Measurements from ENCODE around the gene WNT2.

The WNT2 gene

GRCh38 chr7:117283371-117283770, 39.5 kb downstream of the WNT2 start:
- TF ChIP-seq TOX (CRISPR knock-in tag; IDR thresholded peaks at IDR 0.05; ENCODE audit: borderline replicate concordance) = no peak
- peak; percentile 61 for ATAC-seq

DNA sequence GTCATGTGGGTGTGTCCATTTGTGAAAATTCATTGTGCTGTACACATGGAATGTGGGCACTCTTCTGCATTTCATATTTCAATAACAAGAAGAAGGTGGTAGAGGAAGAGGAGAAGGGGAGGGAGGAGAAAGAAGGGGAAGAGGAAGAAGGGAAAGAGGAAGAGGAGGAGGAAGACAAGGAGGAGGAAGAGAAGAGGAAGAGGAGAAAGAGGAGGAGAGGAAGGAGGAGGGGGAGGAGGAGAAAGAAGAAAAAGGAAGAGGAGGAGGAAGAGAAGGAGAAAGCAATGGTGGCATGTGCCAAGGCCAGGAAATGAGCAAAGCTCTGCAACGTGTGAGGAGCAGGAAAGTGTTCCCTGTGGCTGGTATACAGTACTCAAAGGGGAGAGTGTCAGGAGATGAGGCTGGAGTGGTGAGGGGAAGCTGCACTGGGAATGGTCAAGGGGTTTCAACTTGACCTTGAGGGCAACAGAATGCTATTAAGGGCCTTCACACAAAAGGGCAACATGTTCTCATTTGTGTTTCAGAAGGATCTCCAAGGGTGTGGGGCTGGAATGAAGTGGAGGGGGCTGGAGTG, 40.5 kb downstream of the WNT2 start:
- TF ChIP-seq ZNF565 (CRISPR knock-in tag; conservative IDR thresholded peaks at IDR 0.05; ENCODE audit: low read depth) = no peak
- TF ChIP-seq CSDC2 (CRISPR knock-in tag; IDR thresholded peaks at IDR 0.05) = no peak
- no peak for TF ChIP-seq ZNF8 (CRISPR knock-in tag; IDR thresholded peaks at IDR 0.05)
- no peak for TF ChIP-seq GLIS3 (CRISPR knock-in tag; IDR thresholded peaks at IDR 0.05)
- TF ChIP-seq, protein P1, sequence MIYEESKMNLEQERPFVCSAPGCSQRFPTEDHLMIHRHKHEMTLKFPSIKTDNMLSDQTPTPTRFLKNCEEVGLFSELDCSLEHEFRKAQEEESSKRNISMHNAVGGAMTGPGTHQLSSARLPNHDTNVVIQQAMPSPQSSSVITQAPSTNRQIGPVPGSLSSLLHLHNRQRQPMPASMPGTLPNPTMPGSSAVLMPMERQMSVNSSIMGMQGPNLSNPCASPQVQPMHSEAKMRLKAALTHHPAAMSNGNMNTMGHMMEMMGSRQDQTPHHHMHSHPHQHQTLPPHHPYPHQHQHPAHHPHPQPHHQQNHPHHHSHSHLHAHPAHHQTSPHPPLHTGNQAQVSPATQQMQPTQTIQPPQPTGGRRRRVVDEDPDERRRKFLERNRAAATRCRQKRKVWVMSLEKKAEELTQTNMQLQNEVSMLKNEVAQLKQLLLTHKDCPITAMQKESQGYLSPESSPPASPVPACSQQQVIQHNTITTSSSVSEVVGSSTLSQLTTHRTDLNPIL (CRISPR knock-in tag; IDR thresholded peaks at IDR 0.05; ENCODE audit: low read depth) = no peak
- no peak for TF ChIP-seq ZFP3 (CRISPR knock-in tag; IDR thresholded peaks at IDR 0.05)
- no peak for TF ChIP-seq POU6F1 (CRISPR knock-in tag; IDR thresholded peaks at IDR 0.05; ENCODE audit: borderline replicate concordance, low read depth)
- no peak for TF ChIP-seq ESRRG (CRISPR knock-in tag; IDR thresholded peaks at IDR 0.05)
- no peak for TF ChIP-seq PPARA (CRISPR knock-in tag; IDR thresholded peaks at IDR 0.05; ENCODE audit: borderline replicate concordance)
- no peak for TF ChIP-seq ARNTL (CRISPR knock-in tag; IDR thresholded peaks at IDR 0.05; ENCODE audit: borderline replicate concordance, low read depth)
- no peak for TF ChIP-seq SNAI2 (CRISPR knock-in tag; IDR thresholded peaks at IDR 0.05)
- no peak for TF ChIP-seq RARB (CRISPR knock-in tag; IDR thresholded peaks at IDR 0.05)
- TF ChIP-seq ZNF70 (CRISPR knock-in tag; IDR thresholded peaks at IDR 0.05) = no peak
- no peak for TF ChIP-seq TCF4 (CRISPR knock-in tag; IDR thresholded peaks at IDR 0.05; ENCODE audit: borderline replicate concordance)
- TF ChIP-seq OSR1 (CRISPR knock-in tag; IDR thresholded peaks at IDR 0.05) = no peak
- TF ChIP-seq ISL1 (CRISPR knock-in tag; IDR thresholded peaks at IDR 0.05) = no peak
- no peak for TF ChIP-seq ZC3H10 (CRISPR knock-in tag; IDR thresholded peaks at IDR 0.05)
- no peak for TF ChIP-seq TOX (CRISPR knock-in tag; IDR thresholded peaks at IDR 0.05; ENCODE audit: borderline replicate concordance)
- TF ChIP-seq, protein P2, sequence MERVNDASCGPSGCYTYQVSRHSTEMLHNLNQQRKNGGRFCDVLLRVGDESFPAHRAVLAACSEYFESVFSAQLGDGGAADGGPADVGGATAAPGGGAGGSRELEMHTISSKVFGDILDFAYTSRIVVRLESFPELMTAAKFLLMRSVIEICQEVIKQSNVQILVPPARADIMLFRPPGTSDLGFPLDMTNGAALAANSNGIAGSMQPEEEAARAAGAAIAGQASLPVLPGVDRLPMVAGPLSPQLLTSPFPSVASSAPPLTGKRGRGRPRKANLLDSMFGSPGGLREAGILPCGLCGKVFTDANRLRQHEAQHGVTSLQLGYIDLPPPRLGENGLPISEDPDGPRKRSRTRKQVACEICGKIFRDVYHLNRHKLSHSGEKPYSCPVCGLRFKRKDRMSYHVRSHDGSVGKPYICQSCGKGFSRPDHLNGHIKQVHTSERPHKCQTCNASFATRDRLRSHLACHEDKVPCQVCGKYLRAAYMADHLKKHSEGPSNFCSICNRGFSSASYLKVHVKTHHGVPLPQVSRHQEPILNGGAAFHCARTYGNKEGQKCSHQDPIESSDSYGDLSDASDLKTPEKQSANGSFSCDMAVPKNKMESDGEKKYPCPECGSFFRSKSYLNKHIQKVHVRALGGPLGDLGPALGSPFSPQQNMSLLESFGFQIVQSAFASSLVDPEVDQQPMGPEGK (CRISPR knock-in tag; IDR thresholded peaks at IDR 0.05; ENCODE audit: borderline replicate concordance) = no peak
- TF ChIP-seq, protein P3, sequence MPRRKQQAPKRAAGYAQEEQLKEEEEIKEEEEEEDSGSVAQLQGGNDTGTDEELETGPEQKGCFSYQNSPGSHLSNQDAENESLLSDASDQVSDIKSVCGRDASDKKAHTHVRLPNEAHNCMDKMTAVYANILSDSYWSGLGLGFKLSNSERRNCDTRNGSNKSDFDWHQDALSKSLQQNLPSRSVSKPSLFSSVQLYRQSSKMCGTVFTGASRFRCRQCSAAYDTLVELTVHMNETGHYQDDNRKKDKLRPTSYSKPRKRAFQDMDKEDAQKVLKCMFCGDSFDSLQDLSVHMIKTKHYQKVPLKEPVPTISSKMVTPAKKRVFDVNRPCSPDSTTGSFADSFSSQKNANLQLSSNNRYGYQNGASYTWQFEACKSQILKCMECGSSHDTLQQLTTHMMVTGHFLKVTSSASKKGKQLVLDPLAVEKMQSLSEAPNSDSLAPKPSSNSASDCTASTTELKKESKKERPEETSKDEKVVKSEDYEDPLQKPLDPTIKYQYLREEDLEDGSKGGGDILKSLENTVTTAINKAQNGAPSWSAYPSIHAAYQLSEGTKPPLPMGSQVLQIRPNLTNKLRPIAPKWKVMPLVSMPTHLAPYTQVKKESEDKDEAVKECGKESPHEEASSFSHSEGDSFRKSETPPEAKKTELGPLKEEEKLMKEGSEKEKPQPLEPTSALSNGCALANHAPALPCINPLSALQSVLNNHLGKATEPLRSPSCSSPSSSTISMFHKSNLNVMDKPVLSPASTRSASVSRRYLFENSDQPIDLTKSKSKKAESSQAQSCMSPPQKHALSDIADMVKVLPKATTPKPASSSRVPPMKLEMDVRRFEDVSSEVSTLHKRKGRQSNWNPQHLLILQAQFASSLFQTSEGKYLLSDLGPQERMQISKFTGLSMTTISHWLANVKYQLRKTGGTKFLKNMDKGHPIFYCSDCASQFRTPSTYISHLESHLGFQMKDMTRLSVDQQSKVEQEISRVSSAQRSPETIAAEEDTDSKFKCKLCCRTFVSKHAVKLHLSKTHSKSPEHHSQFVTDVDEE (CRISPR knock-in tag; IDR thresholded peaks at IDR 0.05) = no peak
- no peak for ATAC-seq

- TF ChIP-seq CSDC2 (CRISPR knock-in tag; IDR thresholded peaks at IDR 0.05) (no peak), ZC3H10 (CRISPR knock-in tag; IDR thresholded peaks at IDR 0.05) (no peak), TCF4 (CRISPR knock-in tag; IDR thresholded peaks at IDR 0.05; ENCODE audit: borderline replicate concordance) (no peak), GLIS3 (CRISPR knock-in tag; IDR thresholded peaks at IDR 0.05) (no peak), ZFP30 (CRISPR knock-in tag; IDR thresholded peaks at IDR 0.05) (no peak), BACH2 (CRISPR knock-in tag; IDR thresholded peaks at IDR 0.05; ENCODE audit: borderline replicate concordance) (no peak), OSR1 (CRISPR knock-in tag; IDR thresholded peaks at IDR 0.05) (no peak), POU6F1 (CRISPR knock-in tag; IDR thresholded peaks at IDR 0.05; ENCODE audit: borderline replicate concordance, low read depth) (no peak), SNAI2 (CRISPR knock-in tag; IDR thresholded peaks at IDR 0.05) (no peak), ZNF70 (CRISPR knock-in tag; IDR thresholded peaks at IDR 0.05) (no peak), ARNTL (CRISPR knock-in tag; IDR thresholded peaks at IDR 0.05; ENCODE audit: borderline replicate concordance, low read depth) (no peak), TOX (CRISPR knock-in tag; IDR thresholded peaks at IDR 0.05; ENCODE audit: borderline replicate concordance) (no peak)
- TF ChIP-seq, protein P2 (CRISPR knock-in tag; IDR thresholded peaks at IDR 0.05; ENCODE audit: borderline replicate concordance) = no peak
- TF ChIP-seq, protein P3 (CRISPR knock-in tag; IDR thresholded peaks at IDR 0.05) = no peak
- ATAC-seq = no peak
Measured at GRCh38 chr7:117281562-117281961, 41.3 kb downstream of the WNT2 start.
